ENCODE results near the gene ARMH3. TPM values are rescaled to one million over a fixed set of nuclear protein-coding genes. Genes with fewer than 3 reads are reported as not detected.
A peak's percentile ranks its signal among the peaks of the same experiment; 100 is the strongest.

ARMH3 gene
- total RNA-seq, 2 donors from 2014 or later: 36.5 to 39.3 TPM

DNA sequence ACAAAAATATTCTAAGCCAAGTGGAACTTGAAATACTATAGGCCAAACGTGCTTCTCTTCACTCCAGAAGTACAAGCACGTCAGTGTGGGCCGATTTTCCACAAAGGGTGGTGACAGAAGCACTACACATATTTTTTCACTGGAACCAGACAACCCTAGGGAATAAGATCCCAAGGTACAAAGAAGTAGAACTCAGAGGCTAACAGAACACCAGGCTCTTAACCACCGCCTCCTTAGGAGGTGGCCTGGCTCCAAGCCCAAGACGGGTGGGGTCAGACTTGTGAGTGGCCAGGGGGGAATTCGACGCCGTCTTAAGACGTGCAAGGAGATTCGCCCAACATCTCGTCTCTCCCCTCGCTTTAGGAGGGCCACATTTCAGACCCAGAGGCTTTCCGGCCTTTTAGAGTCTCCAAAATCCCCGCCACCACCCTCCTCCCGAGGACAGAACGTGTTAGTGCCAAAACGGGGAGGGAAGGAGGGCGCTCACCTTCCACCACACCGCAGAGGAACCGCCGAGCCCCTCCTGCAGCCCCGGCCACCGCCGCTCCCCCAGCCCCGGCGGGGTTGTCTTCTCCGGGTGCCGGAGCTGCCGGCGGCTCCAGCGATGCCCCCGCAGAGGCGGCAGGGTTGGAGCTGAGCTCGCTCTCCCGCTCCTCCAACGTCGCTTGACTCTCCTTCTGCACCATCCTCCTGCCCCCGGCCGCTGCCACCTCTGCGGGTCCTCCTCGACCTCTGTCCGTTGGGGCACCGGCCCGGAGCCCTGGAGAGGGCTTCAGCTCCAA is 238.4 kb downstream of the ARMH3 start:
- H3K9me3 Mint-ChIP-seq: no peaks in the 10 kb centered on the region
- peaks cover 17% of the 10 kb centered on the region for H3K36me3 Mint-ChIP-seq
- H3K4me1 Mint-ChIP-seq (ENCODE audit: low read depth in 2 of 2): peaks cover 36 to 46% of the 10 kb centered on the region in 2 donors
- H3K27me3 Mint-ChIP-seq: no peaks in the 10 kb centered on the region
- H3K27ac Mint-ChIP-seq: peak overlapping the region; percentile 84 to 85
- DNase-seq (ENCODE audit: low spot score): peak; percentile 68
- H3K4me3 Mint-ChIP-seq: peak overlapping the region; percentile 93
- ATAC-seq: peak in 1 of 2 donors; percentile 3

DNA sequence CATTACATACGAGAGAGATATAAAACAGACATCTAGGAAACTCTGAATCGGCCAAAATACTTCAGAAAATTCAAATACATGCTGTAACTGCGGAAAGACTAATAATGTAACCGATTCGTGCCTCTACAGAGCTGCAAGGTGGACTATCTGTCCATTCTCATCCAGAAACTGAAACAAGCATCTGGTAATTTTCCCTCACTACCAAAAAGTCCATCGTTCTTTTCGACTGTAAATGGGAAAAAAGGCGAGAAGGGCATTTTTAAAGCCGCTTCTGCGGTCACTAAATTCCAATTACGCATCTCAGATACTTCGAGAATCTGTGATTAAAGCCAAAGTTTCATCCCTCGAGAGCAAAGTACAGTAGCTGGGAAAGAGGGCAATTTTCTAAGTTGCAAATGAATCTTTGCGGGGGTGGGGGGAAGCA is 239.0 kb downstream of the ARMH3 start:
- H3K4me3 Mint-ChIP-seq: peak overlapping the region; percentile 93
- ATAC-seq (no peak), DNase-seq (ENCODE audit: low spot score) (no peak)
- peaks cover 37 to 46% of the 10 kb centered on the region in 2 donors for H3K4me1 Mint-ChIP-seq (ENCODE audit: low read depth in 2 of 2)
- H3K36me3 Mint-ChIP-seq: peaks cover 17% of the 10 kb centered on the region
- no peaks in the 10 kb centered on the region for H3K27me3 Mint-ChIP-seq
- peak overlapping the region; percentile 84 to 85 for H3K27ac Mint-ChIP-seq
- no peaks in the 10 kb centered on the region for H3K9me3 Mint-ChIP-seq

DNA sequence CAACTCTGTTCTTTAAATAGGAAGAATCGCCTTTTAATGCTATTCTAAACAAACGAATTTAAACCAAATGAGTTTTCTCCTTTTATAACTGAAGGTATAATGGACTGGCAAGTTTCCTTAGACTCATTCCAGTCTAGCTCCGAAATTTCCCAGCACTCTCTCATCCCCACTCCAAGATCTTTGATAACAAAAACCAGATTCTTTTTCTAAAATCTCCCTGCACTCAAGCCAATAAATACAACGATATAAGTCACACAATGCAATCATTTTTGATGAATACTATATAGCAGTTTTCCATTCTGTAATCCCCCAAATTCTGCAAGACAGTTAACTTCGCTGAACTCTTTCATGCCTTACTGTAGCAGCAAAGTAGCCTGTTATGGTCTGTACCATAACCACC is 239.6 kb downstream of the ARMH3 start:
- ATAC-seq (no peak), DNase-seq (ENCODE audit: low spot score) (no peak)
- peaks cover 17% of the 10 kb centered on the region for H3K36me3 Mint-ChIP-seq
- peak overlapping the region; percentile 84 to 85 for H3K27ac Mint-ChIP-seq
- no peaks in the 10 kb centered on the region for H3K27me3 Mint-ChIP-seq
- H3K4me1 Mint-ChIP-seq (ENCODE audit: low read depth in 2 of 2): peaks cover 33 to 46% of the 10 kb centered on the region in 2 donors
- H3K9me3 Mint-ChIP-seq: no peaks in the 10 kb centered on the region
- peak overlapping the region; percentile 93 for H3K4me3 Mint-ChIP-seq

DNA sequence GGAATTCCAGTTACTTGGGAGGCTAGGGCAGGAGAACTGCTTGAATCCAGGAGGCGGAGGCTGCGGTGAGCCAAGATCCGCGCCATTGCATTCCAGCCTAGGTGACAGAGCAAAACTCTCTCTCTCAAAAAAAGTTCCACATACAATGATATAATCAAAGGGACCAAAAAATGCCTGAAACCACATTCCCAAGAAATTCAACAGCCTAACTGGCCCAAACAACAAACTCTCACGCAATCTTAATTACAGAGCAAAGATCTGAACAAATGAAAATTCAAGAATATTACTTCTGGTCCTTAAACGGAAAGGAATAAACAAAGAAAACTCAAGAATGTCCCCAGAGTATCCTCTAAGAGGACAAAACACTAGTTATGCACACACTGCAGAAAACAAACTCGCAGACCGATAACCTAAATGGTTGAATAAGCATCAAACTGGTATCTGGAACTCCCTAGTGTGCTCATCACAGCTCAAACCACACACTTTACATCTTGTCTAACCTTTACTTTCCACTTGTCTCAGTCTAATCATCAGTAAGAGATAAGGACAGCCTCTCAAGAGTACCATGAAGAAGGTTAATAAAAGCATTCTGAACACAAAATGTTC is 241.4 kb downstream of the ARMH3 start:
- peaks cover 17% of the 10 kb centered on the region for H3K36me3 Mint-ChIP-seq
- no peak for DNase-seq (ENCODE audit: low spot score)

DNA sequence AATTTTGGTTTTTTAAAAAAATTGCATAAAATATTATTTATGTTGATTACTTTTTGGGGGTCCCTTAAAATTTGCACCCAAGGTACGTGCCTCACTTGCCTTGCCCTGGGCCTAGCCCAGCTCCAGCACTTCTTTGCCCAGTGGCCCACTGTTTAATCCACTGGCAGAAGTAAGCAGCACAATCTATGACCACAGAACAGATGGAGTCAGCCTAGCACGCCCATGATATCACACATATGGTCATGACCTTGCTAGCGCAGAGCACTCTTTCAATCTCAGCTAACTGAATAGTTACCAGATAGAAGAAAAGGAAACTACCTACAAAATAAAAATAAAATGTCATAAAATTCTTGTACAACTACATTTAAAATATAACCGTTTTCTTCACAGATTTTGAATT is 243.4 kb downstream of the ARMH3 start:
- Mint-ChIP-seq H3K4me1 (ENCODE audit: low read depth in 2 of 2) (peaks cover 31 to 35% of the 10 kb centered on the region in 2 donors), H3K4me3 (no peak overlapping the region), H3K36me3 (peaks cover 13% of the 10 kb centered on the region), H3K27me3 (no peaks in the 10 kb centered on the region), H3K9me3 (no peaks in the 10 kb centered on the region), H3K27ac (peak overlapping the region; percentile 17 to 85)
- no peak for ATAC-seq
- DNase-seq (ENCODE audit: low spot score): no peak

More for the DNA sequence above, 241.4 kb downstream of the ARMH3 start:
- H3K27me3 Mint-ChIP-seq: no peaks in the 10 kb centered on the region
- H3K27ac Mint-ChIP-seq: peak overlapping the region; percentile 84 to 85
- H3K4me3 Mint-ChIP-seq: peak overlapping the region; percentile 93
- H3K9me3 Mint-ChIP-seq: no peaks in the 10 kb centered on the region
- H3K4me1 Mint-ChIP-seq (ENCODE audit: low read depth in 2 of 2): peaks cover 38 to 46% of the 10 kb centered on the region in 2 donors
- ATAC-seq: no peak

DNA sequence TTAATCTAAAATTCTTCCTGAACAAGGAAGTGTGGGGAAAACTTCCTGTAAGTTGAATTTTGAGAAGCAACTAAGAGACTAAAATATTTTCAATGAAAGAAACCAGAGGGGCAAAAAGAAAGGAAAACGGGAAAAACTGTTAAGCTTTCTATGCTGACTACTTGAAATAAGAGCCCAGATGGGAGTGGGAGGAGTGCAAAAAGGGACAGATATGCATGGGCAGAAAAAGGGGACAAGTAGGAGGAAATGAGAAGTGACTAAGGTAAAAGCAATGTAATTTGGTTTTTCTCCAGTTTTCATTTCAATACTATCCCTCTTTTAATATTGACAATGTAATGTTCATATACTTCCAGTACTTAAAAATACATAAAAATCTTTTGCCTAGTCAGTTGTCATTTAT is 248.8 kb downstream of the ARMH3 start:
- no peak for DNase-seq (ENCODE audit: low spot score)
- no peaks in the 10 kb centered on the region for H3K27me3 Mint-ChIP-seq
- no peak overlapping the region for H3K4me3 Mint-ChIP-seq
- peaks cover 0 to 8% of the 10 kb centered on the region in 2 donors for H3K4me1 Mint-ChIP-seq (ENCODE audit: low read depth in 2 of 2)
- no peak for ATAC-seq
- H3K27ac Mint-ChIP-seq: peak overlapping the region; percentile 28 to 57
- H3K36me3 Mint-ChIP-seq: peaks cover 17% of the 10 kb centered on the region
- H3K9me3 Mint-ChIP-seq: no peaks in the 10 kb centered on the region

DNA sequence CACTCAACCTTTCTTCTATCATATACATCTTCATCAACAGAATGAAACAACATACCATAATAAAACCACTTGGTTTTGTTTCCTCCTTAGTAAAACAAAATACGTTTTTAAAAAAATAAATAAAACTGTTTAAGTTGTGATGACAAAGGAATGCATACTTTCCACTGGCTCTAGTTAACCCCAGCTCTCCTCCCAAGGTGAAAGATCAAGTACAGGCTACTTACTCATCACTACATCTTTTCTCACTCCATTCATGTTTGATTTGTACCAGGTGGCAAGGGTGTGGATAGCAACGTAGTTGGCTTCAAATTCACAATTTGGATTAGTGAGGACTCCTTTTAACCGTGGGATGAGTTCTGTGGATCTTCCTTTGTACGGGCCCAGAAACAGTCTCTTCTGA is 252.5 kb downstream of the ARMH3 start:
- no peak overlapping the region for H3K4me3 Mint-ChIP-seq
- peaks cover 35% of the 10 kb centered on the region for H3K36me3 Mint-ChIP-seq
- H3K9me3 Mint-ChIP-seq: no peaks in the 10 kb centered on the region
- no peak overlapping the region for H3K27ac Mint-ChIP-seq
- H3K27me3 Mint-ChIP-seq: no peaks in the 10 kb centered on the region
- peaks cover 9 to 18% of the 10 kb centered on the region in 2 donors for H3K4me1 Mint-ChIP-seq (ENCODE audit: low read depth in 2 of 2)
- DNase-seq (ENCODE audit: low spot score) (no peak), ATAC-seq (no peak)

DNA sequence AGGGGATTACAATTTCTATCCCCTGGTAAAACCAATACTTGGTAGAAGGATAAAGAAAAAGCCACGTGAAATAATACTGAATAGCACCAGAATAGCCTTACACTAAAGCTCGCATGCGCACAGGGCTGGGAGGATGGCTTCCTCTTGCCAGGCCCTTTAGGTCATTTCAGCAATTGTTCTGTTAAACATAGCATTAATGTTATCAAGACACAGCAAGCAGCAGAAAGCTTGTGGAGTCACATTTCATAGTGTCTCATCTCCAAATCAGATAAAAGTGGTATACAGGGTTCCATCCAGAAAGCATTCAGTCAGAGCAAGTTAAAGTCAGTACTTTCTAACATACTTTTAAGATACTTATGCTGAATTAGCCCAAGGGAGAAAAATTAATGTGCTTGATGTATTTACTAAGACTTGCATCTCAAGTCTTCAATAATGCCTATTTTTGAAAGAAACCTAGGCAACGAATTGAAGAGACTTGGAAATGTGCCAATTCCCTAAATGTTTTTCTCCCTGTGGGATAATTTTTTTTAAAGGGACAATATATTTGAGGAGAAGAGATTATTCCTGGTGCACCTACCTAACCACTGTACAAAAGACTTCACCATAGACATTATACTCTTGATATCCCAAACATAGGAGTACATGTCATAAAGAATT is 258.4 kb downstream of the ARMH3 start:
- H3K4me1 Mint-ChIP-seq (ENCODE audit: low read depth in 2 of 2): peaks cover 9 to 30% of the 10 kb centered on the region in 2 donors
- no peak overlapping the region for H3K27ac Mint-ChIP-seq
- no peak overlapping the region for H3K4me3 Mint-ChIP-seq
- H3K36me3 Mint-ChIP-seq: peaks cover 48% of the 10 kb centered on the region
- H3K27me3 Mint-ChIP-seq: no peaks in the 10 kb centered on the region
- DNase-seq (ENCODE audit: low spot score) (no peak), ATAC-seq (no peak)
- H3K9me3 Mint-ChIP-seq: no peaks in the 10 kb centered on the region

Other genes with a start within 250 kb of the ARMH3 start
- gene OGA, start 237.7 kb downstream of the ARMH3 start, total RNA-seq: 100 to 1,000 TPM; 174 to 237 TPM
- 1 to 10 TPM; 2.2 to 6.8 TPM for gene KCNIP2, start 212.4 kb downstream of the ARMH3 start, total RNA-seq
- gene HPS6, start 9.2 kb upstream of the ARMH3 start, total RNA-seq: 10 to 100 TPM; 25.0 to 28.6 TPM
- 10 to 100 TPM; 61.8 to 87.9 TPM for gene LDB1, start 64.2 kb upstream of the ARMH3 start, total RNA-seq
- gene PPRC1, start 76.9 kb upstream of the ARMH3 start, total RNA-seq: 100 to 1,000 TPM in 1 of 2 donors, 10 to 100 TPM in 1; 56.3 to 134 TPM
- gene NOLC1, start 96.2 kb upstream of the ARMH3 start, total RNA-seq: 100 to 1,000 TPM in 1 of 2 donors, 10 to 100 TPM in 1; 98.9 to 172 TPM
- not detected for gene ELOVL3, start 170.1 kb upstream of the ARMH3 start, total RNA-seq
- gene PITX3, start 185.3 kb upstream of the ARMH3 start, total RNA-seq: not detected
- gene GBF1, start 189.4 kb upstream of the ARMH3 start, total RNA-seq: 10 to 100 TPM; 63.2 to 65.3 TPM